Measurements from ENCODE around the gene NEK6.
A peak's percentile ranks its signal among the peaks of the same experiment; 100 is the strongest.

Gene NEK6

DNA sequence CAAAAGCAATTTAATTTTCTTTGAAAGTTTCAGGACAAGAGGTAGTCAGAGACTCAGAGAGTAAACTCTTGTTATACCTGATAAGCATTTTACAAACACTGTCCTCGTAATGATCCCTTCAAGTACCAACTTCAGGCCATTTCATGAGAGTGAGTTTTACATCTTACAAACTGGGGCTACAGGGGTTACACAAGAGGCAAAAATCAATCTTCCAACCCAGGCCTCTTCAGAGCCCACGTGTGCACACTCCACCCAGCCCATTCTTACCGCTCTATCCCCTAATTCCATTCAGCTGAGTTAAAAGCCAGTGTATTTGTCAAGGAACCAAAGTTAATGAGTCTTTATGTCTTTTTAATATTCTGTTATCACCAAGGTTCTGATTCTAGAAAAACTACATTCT lies 110.9 kb downstream of the NEK6 start:
- no peak for DNase-seq

GRCh38 chr9:124369231-124369797 lies 111.6 kb downstream of the NEK6 start:
- DNase-seq = no peak

DNA sequence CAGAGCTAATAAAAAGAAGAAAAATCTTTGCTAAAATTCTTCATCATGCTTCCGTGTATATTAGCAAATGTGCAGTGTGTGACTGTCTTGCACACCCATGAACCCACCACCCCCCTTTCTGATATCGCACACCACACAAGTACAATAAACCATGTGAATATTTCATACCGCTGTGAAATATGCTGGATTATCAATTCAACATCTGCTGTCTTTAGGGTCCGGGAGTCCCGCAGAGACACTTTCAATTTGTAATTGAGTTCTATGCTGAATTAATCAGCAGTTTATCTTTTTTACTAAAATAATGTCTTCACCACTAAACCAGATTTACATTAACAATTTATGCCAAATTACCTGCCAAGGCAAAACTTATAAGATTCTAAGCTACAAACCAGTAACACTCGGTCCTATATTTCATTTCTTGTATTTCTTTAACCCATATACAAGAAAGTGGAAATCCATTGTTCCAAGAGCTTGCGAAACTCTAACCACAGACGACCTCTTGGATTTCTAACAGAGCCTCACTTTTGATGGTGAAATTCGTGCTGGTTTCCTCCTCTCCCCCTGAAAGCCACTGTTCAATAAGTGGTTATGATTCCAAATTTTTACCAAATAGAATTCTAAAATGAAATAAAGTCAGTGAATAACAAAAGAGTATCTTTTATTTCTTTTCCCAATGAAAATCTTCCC lies 113.3 kb downstream of the NEK6 start:
- no peak for DNase-seq

- DNase-seq = no peak
These were observed 114.3 kb downstream of the NEK6 start for GRCh38 chr9:124372038-124372437.

- DNase-seq = no peak
These were observed 115.6 kb downstream of the NEK6 start for GRCh38 chr9:124373386-124373785.

DNA sequence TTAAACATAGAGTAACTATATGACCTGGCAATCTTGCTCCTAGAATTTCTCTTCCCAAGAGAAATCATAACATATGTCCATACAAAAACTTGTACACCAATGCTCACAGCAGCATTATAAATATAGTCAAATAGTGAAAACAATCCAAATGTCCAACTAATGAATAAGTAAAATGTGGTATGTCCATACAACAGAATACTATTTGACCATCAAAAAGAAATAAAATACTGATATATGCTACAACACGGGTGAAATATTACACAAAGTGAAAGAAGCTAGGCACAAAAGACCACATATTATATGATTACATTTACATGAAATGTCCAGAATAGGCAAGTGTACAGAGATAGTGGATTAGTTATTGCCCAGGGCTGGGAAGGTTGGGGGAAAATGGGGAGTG lies 116.1 kb downstream of the NEK6 start:
- no peak for DNase-seq

DNA sequence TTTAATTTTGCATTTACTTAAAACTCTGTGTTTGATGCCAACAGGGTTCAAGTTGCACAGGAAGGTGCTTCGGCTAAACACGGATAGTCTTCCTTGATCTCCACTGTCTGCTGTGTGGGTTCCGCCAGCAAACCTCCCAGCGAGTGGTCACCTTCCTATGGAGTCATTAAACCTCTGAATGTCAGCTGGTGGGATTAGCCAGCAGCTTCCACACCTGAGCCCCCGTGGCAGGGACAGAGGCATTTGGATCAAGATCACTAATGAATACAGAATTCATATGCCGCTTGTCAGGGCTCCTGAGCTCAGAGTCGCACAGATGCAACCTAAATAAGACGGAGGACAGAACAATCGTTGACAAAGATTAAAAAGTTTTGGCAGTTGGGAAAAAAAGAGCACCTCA lies 118.0 kb downstream of the NEK6 start:
- no peak for DNase-seq

GRCh38 chr9:124376329-124376728 lies 118.6 kb downstream of the NEK6 start:
- DNase-seq = no peak

GRCh38 chr9:124377551-124378406 lies 120.0 kb downstream of the NEK6 start:
- DNase-seq = no peak

- DNase-seq = no peak
These were observed 123.6 kb downstream of the NEK6 start for GRCh38 chr9:124381170-124381945.

GRCh38 chr9:124384210-124384609 lies 126.5 kb downstream of the NEK6 start:
- no peak for DNase-seq

- no peak for DNase-seq
These were observed 127.1 kb downstream of the NEK6 start for GRCh38 chr9:124384846-124385245.

DNA sequence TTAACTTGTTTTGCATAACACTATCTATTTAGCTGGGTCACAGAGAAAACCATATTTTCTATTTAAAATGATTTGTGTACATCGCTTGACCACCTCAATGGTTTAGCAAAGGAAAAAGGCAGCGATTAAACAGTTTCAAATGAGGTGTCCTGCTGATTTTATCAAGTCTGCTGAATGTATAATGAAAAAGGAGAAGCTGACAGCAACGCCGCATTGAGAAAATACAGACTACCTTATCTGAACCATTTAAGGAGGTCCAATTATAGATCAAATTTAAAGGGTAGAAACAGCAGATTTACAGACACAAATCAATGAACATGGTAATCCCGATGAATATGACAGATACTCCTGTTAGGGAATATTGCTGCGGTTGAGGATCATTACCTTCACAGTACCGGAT lies 127.9 kb downstream of the NEK6 start:
- no peak for DNase-seq

GRCh38 chr9:124386201-124386600 lies 128.5 kb downstream of the NEK6 start:
- no peak for DNase-seq

DNA sequence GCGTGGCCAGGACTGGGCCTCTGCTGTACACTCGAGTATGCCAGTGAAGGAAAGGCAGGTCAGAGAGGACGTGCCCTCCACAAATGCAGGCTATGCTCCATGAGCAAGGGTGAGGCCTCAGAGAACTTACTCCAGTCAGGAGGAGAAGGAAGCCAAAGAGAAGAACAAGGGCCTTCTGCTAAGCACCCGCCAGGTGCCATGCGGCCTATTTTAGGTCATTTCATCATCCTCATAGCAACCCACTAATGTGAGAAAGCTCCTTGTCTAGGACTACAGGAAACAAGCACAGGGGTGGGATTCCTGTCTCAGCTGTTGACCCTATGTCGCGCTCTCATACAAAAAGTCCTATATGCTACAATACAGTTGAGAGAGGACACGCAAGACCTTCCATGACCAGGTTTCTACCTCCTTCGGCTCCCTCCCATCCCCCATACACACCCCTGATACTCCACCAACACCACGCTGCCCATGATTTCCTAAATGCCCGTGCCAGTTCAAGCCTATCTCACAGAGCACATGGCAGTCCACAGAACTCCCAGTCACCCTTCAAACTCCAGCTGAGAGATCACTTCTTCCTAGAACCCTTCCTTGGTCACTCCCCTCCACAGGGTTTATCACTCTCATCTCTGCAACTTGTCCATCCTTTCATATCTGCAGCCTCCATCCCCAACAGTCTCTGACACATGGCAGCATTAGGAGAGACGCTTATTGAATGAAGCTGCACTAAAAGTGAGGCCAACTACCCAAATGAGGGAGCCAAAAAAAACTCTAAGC lies 130.7 kb downstream of the NEK6 start:
- no peak for DNase-seq

GRCh38 chr9:124389146-124389939 lies 131.6 kb downstream of the NEK6 start:
- peak in 3 of 56 donors; percentile 12 to 33 (median 24) for DNase-seq

DNA sequence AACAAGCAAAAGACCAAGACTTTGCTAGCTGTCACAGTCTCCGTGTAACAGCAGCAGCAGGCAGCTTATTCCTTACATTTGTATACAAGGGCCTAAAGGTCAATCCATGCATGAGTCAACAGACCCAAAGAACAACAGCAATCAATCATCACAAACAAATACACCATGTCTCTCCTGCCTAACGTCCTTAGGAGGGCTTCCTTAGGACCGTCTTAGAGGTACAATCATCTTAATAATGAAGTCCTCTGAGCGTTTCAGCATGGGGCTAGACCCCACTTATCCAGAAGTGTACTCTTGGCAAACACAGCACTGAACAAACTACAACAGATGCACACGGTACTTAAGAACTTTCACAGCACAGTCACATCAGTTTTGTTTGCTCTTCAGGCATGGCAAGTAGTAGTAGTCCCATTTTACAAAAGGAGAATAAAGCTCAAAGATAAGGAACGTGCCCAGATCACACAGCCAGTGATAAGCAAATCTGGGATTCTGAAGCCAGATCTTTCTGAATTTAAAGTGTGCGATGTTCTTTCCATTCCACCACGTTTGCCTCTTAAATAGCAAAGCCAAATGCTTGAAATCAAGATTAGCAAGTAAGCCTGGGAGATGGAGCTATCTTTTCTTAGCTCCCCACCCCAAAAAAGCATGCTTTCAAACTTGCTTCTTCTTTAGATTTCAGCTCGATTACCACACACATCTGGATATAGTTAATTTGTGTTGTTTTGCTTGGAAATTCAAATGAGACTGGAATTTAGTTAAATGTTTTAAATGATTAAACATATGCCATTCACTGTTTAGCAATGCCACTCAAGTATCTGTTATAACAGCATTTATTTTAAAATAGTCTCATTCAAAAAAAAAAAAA lies 133.3 kb downstream of the NEK6 start:
- no peak for DNase-seq

- peak in 3 of 56 donors; percentile 5 to 13 (median 7) for DNase-seq
These were observed 134.6 kb downstream of the NEK6 start for GRCh38 chr9:124392254-124392870.

Measured in nucleus accumbens (tissue), 56 donors.